T-helper 2 cell treated with Interferon-gamma antibody and Interleukin-4, amounts not matched to agents 5 μg/mL and 100 μg/mL, for 36 hours (primary cell): ENCODE data around the gene OR6A2.

Source experiments
- DNase-seq: peaks from one replicate; pipeline ENCODE4 v3.0.0; 2021; ENCODE audit warnings: low spot score
- H3K27ac Mint-ChIP-seq: one replicate; pipeline ENCODE4 v1.8.0; 2021; ENCODE audit warnings: mild to moderate bottlenecking, mixed read lengths
- H3K27me3 Mint-ChIP-seq: one replicate; pipeline ENCODE4 v1.8.0; 2021; ENCODE audit warnings: low read depth, mixed read lengths
- H3K36me3 Mint-ChIP-seq: one replicate; pipeline ENCODE4 v1.8.0; 2021; ENCODE audit warnings: low read depth, mixed read lengths
- H3K4me1 Mint-ChIP-seq: one replicate; pipeline ENCODE4 v1.8.0; 2021; ENCODE audit warnings: low read depth, mixed read lengths
- H3K4me3 Mint-ChIP-seq: one replicate; pipeline ENCODE4 v1.8.0; 2022; ENCODE audit warnings: mild to moderate bottlenecking, moderate library complexity, mixed read lengths
- H3K9me3 Mint-ChIP-seq: one replicate; pipeline ENCODE4 v1.8.0; 2021; ENCODE audit warnings: mixed read lengths

Gene OR6A2

DNA sequence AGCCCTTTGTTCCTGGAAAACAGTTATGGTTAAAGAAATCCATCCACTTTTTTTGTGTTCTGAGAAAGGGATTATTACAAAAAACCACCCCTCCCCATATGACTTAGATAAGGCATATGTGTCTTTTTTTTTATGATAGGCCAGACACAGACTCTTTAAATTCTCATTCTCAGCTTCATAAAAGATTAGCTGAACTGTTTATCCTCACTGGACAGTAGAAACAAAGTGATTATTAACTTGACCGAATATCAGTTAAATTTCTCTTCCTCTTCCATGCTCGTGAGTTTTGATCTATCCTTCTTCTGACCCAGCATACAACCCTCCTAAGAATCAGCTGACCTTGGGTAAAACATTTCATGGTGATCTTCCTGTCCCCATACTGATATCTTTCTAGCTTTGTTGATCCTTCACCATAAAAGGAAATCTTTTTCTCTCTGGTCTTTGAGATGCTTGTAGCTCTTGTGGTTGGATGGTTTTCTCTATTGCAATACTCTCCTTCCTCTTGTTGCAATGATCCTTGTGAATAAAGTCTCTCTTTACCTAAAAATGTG is 53.9 kb downstream of the OR6A2 start:
- no peak overlapping the region for H3K27ac Mint-ChIP-seq
- H3K4me3 Mint-ChIP-seq: no peak overlapping the region
- DNase-seq: no peak

DNA sequence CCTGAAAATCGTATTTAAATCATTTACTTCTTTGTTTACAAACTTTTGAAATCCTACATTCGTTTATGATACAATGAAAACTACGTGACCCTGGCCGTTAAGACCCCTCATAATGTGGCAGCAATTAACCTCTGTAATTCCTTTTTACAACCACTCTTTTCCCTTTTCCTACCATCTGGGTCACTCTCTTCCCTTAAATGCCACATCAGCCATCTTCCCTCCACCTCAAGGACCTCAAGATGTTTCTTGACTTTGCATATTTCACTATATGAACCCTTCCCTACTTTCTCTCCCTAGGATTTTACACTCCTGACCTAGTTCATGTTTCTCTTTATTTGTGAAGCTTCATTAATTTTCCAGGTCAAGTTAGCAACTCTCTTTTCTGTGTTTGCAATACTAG is 54.5 kb downstream of the OR6A2 start:
- H3K9me3 Mint-ChIP-seq: no peaks in the 10 kb centered on the region
- H3K4me1 Mint-ChIP-seq: peaks cover 37% of the 10 kb centered on the region
- H3K36me3 Mint-ChIP-seq: peaks cover 29% of the 10 kb centered on the region
- no peak overlapping the region for H3K4me3 Mint-ChIP-seq
- no peaks in the 10 kb centered on the region for H3K27me3 Mint-ChIP-seq
- no peak overlapping the region for H3K27ac Mint-ChIP-seq
- DNase-seq: no peak

More for the DNA sequence above, 53.9 kb downstream of the OR6A2 start:
- H3K36me3 Mint-ChIP-seq: peaks cover 29% of the 10 kb centered on the region
- peaks cover 37% of the 10 kb centered on the region for H3K4me1 Mint-ChIP-seq
- H3K9me3 Mint-ChIP-seq: no peaks in the 10 kb centered on the region
- H3K27me3 Mint-ChIP-seq: no peaks in the 10 kb centered on the region

DNA sequence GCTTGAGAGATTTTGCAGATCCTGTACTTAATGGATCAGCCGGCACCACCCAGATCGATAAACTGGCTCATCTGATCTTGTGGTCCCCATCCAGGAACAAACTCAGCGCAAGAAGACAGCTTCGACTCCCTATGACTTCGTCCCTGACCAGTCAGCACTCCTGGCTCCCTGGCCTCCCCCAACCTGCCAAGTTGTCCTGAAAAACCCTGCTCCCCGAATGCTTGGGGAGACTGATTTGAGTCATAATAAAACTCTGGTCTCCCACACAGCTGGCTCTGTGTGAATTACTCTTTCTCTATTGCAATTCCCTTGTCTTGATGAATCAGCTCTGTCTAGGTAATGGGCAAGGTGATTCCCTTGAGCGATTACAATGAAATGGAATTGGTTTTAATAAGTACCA is 57.2 kb downstream of the OR6A2 start:
- peaks cover 42% of the 10 kb centered on the region for H3K36me3 Mint-ChIP-seq
- peak; percentile 53 for DNase-seq
- H3K27me3 Mint-ChIP-seq: no peaks in the 10 kb centered on the region
- no peaks in the 10 kb centered on the region for H3K9me3 Mint-ChIP-seq
- H3K4me3 Mint-ChIP-seq: no peak overlapping the region
- peaks cover 52% of the 10 kb centered on the region for H3K4me1 Mint-ChIP-seq
- H3K27ac Mint-ChIP-seq: peak overlapping the region; percentile 49
